HCT116 (cell line): ENCODE results near the gene KSR2. TPM values are rescaled to one million over a fixed set of nuclear protein-coding genes. Genes with fewer than 3 reads are reported as not detected.

Source experiments
- ATAC-seq: fragments of 200-7000 bp; cut with Tn5 transposase; 2 replicates; pipeline ENCODE4 v1.9.1; 2020; ENCODE audit warnings: mild to moderate bottlenecking, moderate library complexity
- BruUV-seq: library from RNA; stranded (reverse); fragments of 400-500 nt; replicated peaks from 2 replicates; lab custom pipeline; 2021; lab: Mats Ljungman, UMichigan
- CTCF ChIA-PET: fragments of 300-600 bp; sonication (Branson Sonifier 250); formaldehyde crosslinking; loops from one replicate; lab custom pipeline; 2021; ENCODE audit warnings: antibody characterized with exemption; lab: Charles Lee
- POLR2A ChIA-PET: fragments of 300-600, 350-600 bp; sonication (Branson Sonifier 250); formaldehyde crosslinking; loops from one replicate; lab custom pipeline; 2021; ENCODE audit warnings: antibody characterized with exemption; lab: Charles Lee
- RAD21 ChIA-PET, 2 experiments: fragments of 300-600 bp; sonication (Branson Sonifier 250); formaldehyde crosslinking; loops; one replicate each; lab custom pipeline; 2023; ENCODE audit warnings: low total read pairs in 2 of 2; ENCODE audit not compliant: uncharacterized antibody in 2 of 2, unreplicated experiment in 2 of 2, low non-redundant PET in 1 of 2; lab: Charles Lee
- DNase-seq: peaks from one replicate; pipeline ENCODE4 v3.0.0-alpha.2; 2010; ENCODE audit warnings: low read depth, low spot score
- H2AFZ ChIP-seq: fragments of 200-600 bp; shearing (Covaris generic), sonication (generic); 2 replicates; pipeline ENCODE4 v1.6.1; 2017; ENCODE audit warnings: low read depth, mixed run types, mixed read lengths, antibody characterized with exemption, low read length; ENCODE audit not compliant: poor library complexity, severe bottlenecking
- H3K27ac ChIP-seq: 2 replicates; pipeline ENCODE4 v1.5.1; 2012; ENCODE audit warnings: low read depth, low read length
- H3K27me3 ChIP-seq: fragments of 200-600 bp; sonication (generic); 2 replicates; pipeline ENCODE4 v1.6.1; 2016; ENCODE audit warnings: mixed run types, low read length, mixed read lengths; ENCODE audit not compliant: insufficient read depth
- H3K36me3 ChIP-seq, 2 experiments: fragments of 200-500 bp in 1 of 2; fragments of 200-600 bp in 1 of 2; sonication (Bioruptor generic) in 1 of 2; sonication (generic) in 1 of 2; 2 replicates each; pipeline versions ENCODE4 v1.5.1 to v1.6.1; 2014 to 2016; ENCODE audit warnings: low read length in 2 of 2, inconsistent platforms in 1 of 2, mixed read lengths in 1 of 2, mixed run types in 1 of 2; ENCODE audit not compliant: insufficient read depth in 2 of 2, control insufficient read depth in 1 of 2
- H3K4me1 ChIP-seq, 2 experiments: fragments of 200-600 bp in 1 of 2; sonication (generic) in 1 of 2; 2 replicates each; pipeline versions ENCODE4 v1.5.1 to v1.6.1; 2012 to 2017; ENCODE audit warnings: low read length in 2 of 2, inconsistent platforms in 1 of 2, mild to moderate bottlenecking in 1 of 2, mixed read lengths in 1 of 2, mixed run types in 1 of 2, moderate library complexity in 1 of 2; ENCODE audit not compliant: insufficient read depth in 2 of 2, control insufficient read depth in 1 of 2
- H3K4me2 ChIP-seq: fragments of 200-600 bp; sonication (generic); 2 replicates; pipeline ENCODE4 v1.6.1; 2017; ENCODE audit warnings: mixed run types, low read length, mixed read lengths
- H3K4me3 ChIP-seq, 2 experiments: fragments of 200-600 bp in 1 of 2; sonication (generic) in 1 of 2; replicated peaks in 1 of 2; 2 replicates each; pipeline ENCODE4 v1.5.1; 2011 to 2016; ENCODE audit warnings: low read length in 2 of 2, control low read depth in 1 of 2, low read depth in 1 of 2, mild to moderate bottlenecking in 1 of 2, mixed read lengths in 1 of 2, mixed run types in 1 of 2
- H3K79me2 ChIP-seq: fragments of 200-600 bp; sonication (generic); 2 replicates; pipeline ENCODE4 v1.6.1; 2017; ENCODE audit warnings: mild to moderate bottlenecking, mixed run types, low read length, moderate library complexity, mixed read lengths; ENCODE audit not compliant: insufficient read depth
- H3K9ac ChIP-seq: fragments of 200-600 bp; sonication (generic); 2 replicates; pipeline ENCODE4 v1.6.1; 2016; ENCODE audit warnings: low read length, mixed read lengths
- H3K9me2 ChIP-seq: fragments of 200-600 bp; sonication (generic), shearing (Covaris generic); 2 replicates; pipeline ENCODE4 v1.6.1; 2017; ENCODE audit warnings: mixed run types, mild to moderate bottlenecking, moderate library complexity; ENCODE audit not compliant: insufficient read depth
- H3K9me3 ChIP-seq, 2 experiments: fragments of 200-500 bp in 1 of 2; fragments of 200-600 bp in 1 of 2; sonication (Bioruptor generic) in 1 of 2; sonication (generic) in 1 of 2; 2 replicates each; pipeline ENCODE4 v1.6.1; 2014 to 2017; ENCODE audit warnings: low read length in 2 of 2, mixed read lengths in 2 of 2, inconsistent platforms in 1 of 2, low read depth in 1 of 2, mild to moderate bottlenecking in 1 of 2, mixed run types in 1 of 2, moderate library complexity in 1 of 2; ENCODE audit not compliant: control insufficient read depth in 1 of 2, insufficient read depth in 1 of 2
- H4K20me1 ChIP-seq: fragments of 200-600 bp; sonication (generic), shearing (Covaris generic); 2 replicates; pipeline ENCODE4 v1.6.1; 2017; ENCODE audit warnings: mixed run types, mild to moderate bottlenecking, moderate library complexity; ENCODE audit not compliant: insufficient read depth
- EGR1 ChIP-seq: IDR thresholded peaks from 2 replicates; pipeline ENCODE4 v1.6.1; 2012; ENCODE audit warnings: low read depth
- JUND ChIP-seq: IDR thresholded peaks from 2 replicates; pipeline ENCODE4 v1.6.1; 2012
- MAX ChIP-seq: IDR thresholded peaks from 2 replicates; pipeline ENCODE4 v1.6.1; 2012
- POLR2A ChIP-seq: IDR thresholded peaks from 2 replicates; pipeline ENCODE4 v1.7.0; 2011; ENCODE audit warnings: borderline replicate concordance; ENCODE audit not compliant: insufficient read depth, insufficient read length; ENCODE audit errors: extremely low read depth
- REST ChIP-seq: IDR thresholded peaks from 2 replicates; pipeline ENCODE4 v1.6.1; 2012; ENCODE audit warnings: low read depth
- SIN3A ChIP-seq: IDR thresholded peaks from 2 replicates; pipeline ENCODE4 v1.6.1; 2012; ENCODE audit warnings: low read depth
- SP1 ChIP-seq: IDR thresholded peaks from 2 replicates; pipeline ENCODE4 v1.6.1; 2012; ENCODE audit warnings: low read depth
- SRF ChIP-seq: IDR thresholded peaks from 2 replicates; pipeline ENCODE4 v1.6.1; 2012; ENCODE audit warnings: low read depth
- ZFX ChIP-seq: fragments of 450-650 bp; IDR thresholded peaks from 2 replicates; pipeline ENCODE4 v1.6.1; 2017
- intact Hi-C: fragments of 100-400 bp; cut with micrococcal nuclease; formaldehyde crosslinking; loops from 2 replicates; pipeline ENCODE4 v1.10.0; 2022
- total RNA-seq: library from RNA; stranded (reverse); gene quantifications from one replicate; pipeline ENCODE4 v1.2.1, GENCODE V29; 2021; ENCODE audit not compliant: unreplicated experiment
- TF ChIP-seq, protein P1 (sequence below), 3 experiments: fragments of 200-600 bp in 1 of 3; sonication (generic) in 1 of 3; IDR thresholded peaks in 2 of 3; conservative IDR thresholded peaks in 1 of 3; 2 replicates each; pipeline ENCODE4 v1.5.1; 2012 to 2017; ENCODE audit warnings: low read depth in 2 of 3, low read length in 2 of 3, antibody characterized with exemption in 1 of 3, borderline replicate concordance in 1 of 3, control low read depth in 1 of 3, mild to moderate bottlenecking in 1 of 3, mixed read lengths in 1 of 3, mixed run types in 1 of 3, moderate library complexity in 1 of 3; ENCODE audit not compliant: insufficient read depth in 1 of 3

Gene KSR2
- total RNA-seq, 1 experiment from 2014 or later: 10.1 TPM

- Histone ChIP-seq H3K9me3 (peaks cover 0 to 6% of the 10 kb centered on the region in 2 experiments; a peak in 1 of 4 replicates), H3K27me3 (no peaks in the 10 kb centered on the region), H3K27ac (no peak overlapping the region), H3K4me1 (peaks cover 6 to 25% of the 10 kb centered on the region in 2 experiments; a peak in 3 of 4 replicates), H4K20me1 (no peaks in the 10 kb centered on the region), H3K4me3 (no peak overlapping the region), H3K9ac (no peak overlapping the region), H3K36me3 (no peaks in the 10 kb centered on the region; a peak in 1 of 4 replicates), H3K79me2 (no peaks in the 10 kb centered on the region), H3K9me2 (no peaks in the 10 kb centered on the region), H3K4me2 (no peak overlapping the region), H2AFZ (no peak overlapping the region)
- intact Hi-C loops: no loop called here
- TF ChIP-seq SIN3A (no peak), JUND (no peak), EGR1 (no peak), SP1 (no peak), MAX (no peak), ZFX (no peak), REST (no peak), SRF (no peak), POLR2A (no peak)
- TF ChIP-seq, protein P1, sequence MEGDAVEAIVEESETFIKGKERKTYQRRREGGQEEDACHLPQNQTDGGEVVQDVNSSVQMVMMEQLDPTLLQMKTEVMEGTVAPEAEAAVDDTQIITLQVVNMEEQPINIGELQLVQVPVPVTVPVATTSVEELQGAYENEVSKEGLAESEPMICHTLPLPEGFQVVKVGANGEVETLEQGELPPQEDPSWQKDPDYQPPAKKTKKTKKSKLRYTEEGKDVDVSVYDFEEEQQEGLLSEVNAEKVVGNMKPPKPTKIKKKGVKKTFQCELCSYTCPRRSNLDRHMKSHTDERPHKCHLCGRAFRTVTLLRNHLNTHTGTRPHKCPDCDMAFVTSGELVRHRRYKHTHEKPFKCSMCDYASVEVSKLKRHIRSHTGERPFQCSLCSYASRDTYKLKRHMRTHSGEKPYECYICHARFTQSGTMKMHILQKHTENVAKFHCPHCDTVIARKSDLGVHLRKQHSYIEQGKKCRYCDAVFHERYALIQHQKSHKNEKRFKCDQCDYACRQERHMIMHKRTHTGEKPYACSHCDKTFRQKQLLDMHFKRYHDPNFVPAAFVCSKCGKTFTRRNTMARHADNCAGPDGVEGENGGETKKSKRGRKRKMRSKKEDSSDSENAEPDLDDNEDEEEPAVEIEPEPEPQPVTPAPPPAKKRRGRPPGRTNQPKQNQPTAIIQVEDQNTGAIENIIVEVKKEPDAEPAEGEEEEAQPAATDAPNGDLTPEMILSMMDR (IDR thresholded peaks at IDR 0.05 in 2 of 3, conservative IDR thresholded peaks at IDR 0.05 in 1 of 3; ENCODE audit: borderline replicate concordance in 1 of 3, insufficient read depth in 1 of 3, low read depth in 2 of 3, low read length in 2 of 3): no peak
- POLR2A ChIA-PET: no interaction called here
- CTCF ChIA-PET: no interaction called here
- RAD21 ChIA-PET: no interaction called here
- no peak for ATAC-seq
- no TSS peak for BruUV-seq
- DNase-seq: no peak
These were observed 72.8 kb downstream of the KSR2 start for GRCh38 chr12:117896009-117896408.
